Measurements from ENCODE around the gene CELF4.
A peak's percentile ranks its signal among the peaks of the same experiment; 100 is the strongest.

- peak; percentile 44 for TF ChIP-seq EZH2 (IDR thresholded peaks at IDR 0.05; ENCODE audit: insufficient read depth, poor library complexity, severe bottlenecking)
- no peak for TF ChIP-seq EZH2phosphoT487 (IDR thresholded peaks at IDR 0.05; ENCODE audit: insufficient read depth, low read depth)
Measured at GRCh38 chr18:37537868-37538525, 27.6 kb downstream of the CELF4 start.

All from GM23248 (cell line).